Activated CD4-positive, alpha-beta T cell treated with anti-CD3 and anti-CD28 coated beads, Interleukin-2, amount 50 U/mL, for 1 hour (primary cell): Measurements from ENCODE around the gene FLII.

ENCODE experiments used
- DNase-seq: peaks from one replicate; pipeline ENCODE4 v3.0.0-alpha.2; 2020

FLII gene

DNA sequence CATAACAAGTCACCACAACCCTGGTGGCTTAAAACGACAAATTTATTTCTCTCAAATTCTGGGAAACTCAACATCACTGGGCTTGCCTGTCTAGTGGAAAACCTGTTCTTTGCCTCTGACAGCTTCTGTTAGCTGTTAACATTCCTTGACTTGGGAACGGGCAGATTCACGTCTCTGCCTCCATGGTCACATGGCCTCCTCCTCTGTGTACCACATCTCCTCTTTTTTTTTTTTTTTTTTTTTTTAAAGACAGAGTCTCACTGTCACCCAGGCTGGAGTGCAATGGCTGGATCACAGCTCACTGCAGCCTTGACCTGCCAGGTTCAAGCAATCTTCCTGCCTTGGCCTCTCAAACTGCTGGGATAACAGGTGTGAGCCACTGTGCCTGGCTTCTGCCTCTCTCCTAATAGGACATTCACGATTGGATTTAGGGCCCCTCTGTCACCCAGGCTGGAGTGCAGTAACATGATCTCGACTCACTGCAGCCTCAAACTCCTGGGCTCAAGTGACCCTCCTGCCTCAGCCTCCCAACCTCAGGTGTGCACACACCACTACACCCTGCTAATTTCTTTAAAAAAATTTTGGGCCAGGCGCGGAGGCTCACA is 44.8 kb downstream of the FLII start:
- no peak for DNase-seq

DNA sequence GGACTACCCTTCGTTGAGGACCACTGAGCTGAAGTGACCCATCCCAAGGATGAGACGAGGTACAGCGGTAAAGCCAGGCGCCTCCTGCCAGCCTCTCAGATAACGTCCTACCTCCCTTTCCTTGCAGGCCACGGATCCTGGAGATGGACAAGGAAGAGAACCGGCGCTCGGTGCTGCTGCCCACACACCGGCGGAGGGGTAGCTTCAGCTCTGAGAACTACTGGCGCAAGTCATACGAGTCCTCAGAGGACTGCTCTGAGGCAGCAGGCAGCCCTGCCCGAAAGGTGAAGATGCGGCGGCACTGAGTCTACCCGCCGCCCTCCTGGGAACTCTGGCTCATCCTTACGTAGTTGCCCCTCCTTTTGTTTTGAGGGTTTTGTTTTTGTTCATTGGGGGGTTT is 50.4 kb downstream of the FLII start:
- DNase-seq: no peak

DNA sequence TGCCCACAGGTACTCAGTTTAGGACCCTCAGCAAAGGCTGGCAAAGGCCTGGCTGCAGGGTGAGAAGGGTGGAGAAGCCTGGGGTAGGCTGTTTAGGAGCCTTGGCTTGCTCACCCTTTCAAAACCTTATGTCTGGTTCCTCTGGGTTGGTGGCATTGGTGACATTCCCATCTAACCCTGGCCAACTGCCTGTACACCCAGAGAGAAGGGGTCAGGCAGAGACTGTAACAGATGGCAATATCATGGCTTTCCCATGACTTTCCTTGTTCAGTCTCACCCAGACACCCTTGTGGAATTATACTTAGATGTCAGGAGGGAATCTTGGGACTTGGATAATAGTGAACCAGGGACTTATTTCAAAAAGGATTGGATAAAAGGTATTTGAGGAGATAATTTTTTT is 51.6 kb downstream of the FLII start:
- no peak for DNase-seq

GRCh38 chr17:18205861-18206260 is 52.7 kb downstream of the FLII start:
- no peak for DNase-seq

- no peak for DNase-seq
These were observed 55.2 kb downstream of the FLII start for GRCh38 chr17:18203308-18203707.

DNA sequence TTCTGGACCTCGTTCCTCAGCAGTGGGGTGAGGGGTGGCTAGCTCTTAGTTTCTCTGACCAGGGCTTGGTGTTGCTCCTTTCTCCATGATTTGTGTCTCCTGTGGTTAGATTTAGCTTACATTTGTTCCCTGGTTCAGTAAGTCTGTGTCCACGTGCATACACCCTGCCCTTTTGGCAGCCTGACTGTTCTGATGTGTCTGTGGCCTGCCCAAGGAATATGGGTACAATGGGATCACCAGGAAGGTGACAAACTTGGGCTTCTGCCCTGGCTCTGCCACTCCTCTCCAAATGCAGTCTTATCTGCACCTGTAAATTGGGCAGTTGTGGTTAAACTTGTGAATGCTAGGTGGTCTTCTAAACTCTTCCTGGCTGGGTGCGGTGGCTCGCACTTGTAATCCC is 57.4 kb downstream of the FLII start:
- DNase-seq: no peak

- no peak for DNase-seq
These were observed 60.0 kb downstream of the FLII start for GRCh38 chr17:18198530-18198929.

- no peak for DNase-seq
These were observed 60.9 kb downstream of the FLII start for GRCh38 chr17:18197535-18198194.

DNA sequence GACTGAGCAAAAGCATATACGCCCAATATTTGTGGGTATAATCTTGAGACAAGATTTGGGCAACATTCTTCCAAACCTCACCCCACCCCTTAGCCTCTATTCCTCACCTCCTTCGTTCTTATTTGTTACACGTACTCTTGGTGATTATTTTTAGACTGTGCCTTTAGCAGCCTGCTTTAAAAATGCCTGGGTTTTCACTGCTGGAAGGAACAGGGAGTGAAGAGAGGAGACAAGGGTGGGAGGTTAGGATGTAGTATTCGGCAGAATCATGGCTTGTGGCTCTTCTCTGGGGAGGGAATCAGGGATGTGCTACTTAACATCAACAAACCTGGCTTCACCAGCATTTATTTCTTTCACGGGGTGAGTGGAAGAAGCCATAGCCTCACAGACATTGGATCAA is 63.3 kb downstream of the FLII start:
- no peak for DNase-seq
